Astrocyte (in vitro differentiated cells and primary cell): ENCODE results near the gene GFOD1. TPM values are rescaled to one million over a fixed set of nuclear protein-coding genes. Genes with fewer than 3 reads are reported as not detected.

ENCODE experiments used
- DNase-seq: peaks from one replicate; pipeline ENCODE4 v3.0.0-alpha.2; 2010; ENCODE audit warnings: low read depth
- FAIRE-seq: peaks from 2 replicates; lab custom pipeline; 2011; peaks lifted over from hg19 to GRCh38; lab: Jason Lieb, UNC
- H2AFZ ChIP-seq: 2 replicates; pipeline ENCODE4 v1.6.0; 2012; ENCODE audit warnings: low read depth, low read length, inconsistent platforms
- H3K27ac ChIP-seq: 2 replicates; pipeline ENCODE4 v1.5.1; 2011; ENCODE audit warnings: low read depth, low read length, inconsistent platforms
- H3K27me3 ChIP-seq: 2 replicates; pipeline ENCODE4 v1.6.0; 2011; ENCODE audit warnings: low read length, inconsistent platforms; ENCODE audit not compliant: insufficient read depth
- H3K36me3 ChIP-seq: 2 replicates; pipeline ENCODE4 v1.5.1; 2011; ENCODE audit warnings: low read length, inconsistent platforms; ENCODE audit not compliant: insufficient read depth
- H3K4me1 ChIP-seq: 2 replicates; pipeline ENCODE4 v1.5.1; 2011; ENCODE audit warnings: low read length, inconsistent platforms; ENCODE audit not compliant: insufficient read depth
- H3K4me2 ChIP-seq: 2 replicates; pipeline ENCODE4 v1.6.0; 2012; ENCODE audit warnings: low read length, inconsistent platforms
- H3K4me3 ChIP-seq: 2 replicates; pipeline ENCODE4 v1.5.1; 2011; ENCODE audit warnings: low read depth, mild to moderate bottlenecking, low read length, inconsistent platforms; ENCODE audit not compliant: insufficient read depth
- H3K79me2 ChIP-seq: 2 replicates; pipeline ENCODE4 v1.6.0; 2012; ENCODE audit warnings: mild to moderate bottlenecking, low read length, inconsistent platforms; ENCODE audit not compliant: insufficient read depth
- H3K9ac ChIP-seq: 2 replicates; pipeline ENCODE4 v1.6.0; 2012; ENCODE audit warnings: mild to moderate bottlenecking, low read length, inconsistent platforms
- H3K9me3 ChIP-seq: 2 replicates; pipeline ENCODE4 v1.5.1; 2012; ENCODE audit warnings: low read depth, mild to moderate bottlenecking, low read length, inconsistent platforms; ENCODE audit not compliant: insufficient read depth
- H4K20me1 ChIP-seq: 2 replicates; pipeline ENCODE4 v1.6.0; 2012; ENCODE audit warnings: low read length, inconsistent platforms; ENCODE audit not compliant: insufficient read depth
- H3K27ac Mint-ChIP-seq: one replicate; pipeline ENCODE4 v1.8.0; 2021; ENCODE audit warnings: mild to moderate bottlenecking, mixed read lengths; ENCODE audit not compliant: unreplicated experiment
- H3K27me3 Mint-ChIP-seq: one replicate; pipeline ENCODE4 v1.8.0; 2021; ENCODE audit warnings: low read depth, mixed read lengths; ENCODE audit not compliant: unreplicated experiment
- H3K36me3 Mint-ChIP-seq: one replicate; pipeline ENCODE4 v1.8.0; 2021; ENCODE audit warnings: low read depth, mixed read lengths; ENCODE audit not compliant: unreplicated experiment
- H3K4me1 Mint-ChIP-seq: one replicate; pipeline ENCODE4 v1.8.0; 2021; ENCODE audit warnings: low read depth, mixed read lengths; ENCODE audit not compliant: unreplicated experiment
- H3K4me3 Mint-ChIP-seq: one replicate; pipeline ENCODE4 v1.8.0; 2021; ENCODE audit warnings: mild to moderate bottlenecking, moderate library complexity, mixed read lengths; ENCODE audit not compliant: unreplicated experiment
- H3K9me3 Mint-ChIP-seq: one replicate; pipeline ENCODE4 v1.8.0; 2021; ENCODE audit warnings: mild to moderate bottlenecking, mixed read lengths; ENCODE audit not compliant: unreplicated experiment
- CTCF ChIP-seq: IDR thresholded peaks from 2 replicates; pipeline ENCODE4 v1.5.1; 2011; ENCODE audit warnings: low read depth, mild to moderate bottlenecking, inconsistent platforms, low read length, moderate library complexity; ENCODE audit not compliant: insufficient read depth
- EZH2 ChIP-seq: IDR thresholded peaks from 2 replicates; pipeline ENCODE4 v1.6.1; 2012; ENCODE audit warnings: mild to moderate bottlenecking, low read length, inconsistent platforms; ENCODE audit not compliant: insufficient read depth
- total RNA-seq: library from RNA; stranded (reverse); gene quantifications from 2 replicates; pipeline ENCODE4 v1.2.1, GENCODE V29; 2021

Gene GFOD1
- total RNA-seq, 1 donor from 2014 or later, result 10.8 TPM

GRCh38 chr6:13328875-13329183 lies 158.6 kb downstream of the GFOD1 start:
- H2AFZ ChIP-seq, result peak overlapping the region; percentile 92
- H3K4me1 ChIP-seq, result peaks cover 6% of the 10 kb centered on the region
- no peaks in the 10 kb centered on the region for H3K27me3 ChIP-seq
- Mint-ChIP-seq H3K36me3 (peaks cover 2% of the 10 kb centered on the region), H3K4me3 (peak overlapping the region; percentile 94), H3K4me1 (peaks cover 5% of the 10 kb centered on the region), H3K27ac (peak overlapping the region; percentile 90), H3K9me3 (no peaks in the 10 kb centered on the region), H3K27me3 (peaks cover 2% of the 10 kb centered on the region)
- peaks cover 18% of the 10 kb centered on the region for H3K79me2 ChIP-seq
- peak overlapping the region; percentile 93 for H3K9ac ChIP-seq
- H3K36me3 ChIP-seq, result peaks cover 12% of the 10 kb centered on the region
- H3K9me3 ChIP-seq, result no peaks in the 10 kb centered on the region
- no peak for FAIRE-seq
- no peak for TF ChIP-seq EZH2
- TF ChIP-seq CTCF, result no peak
- no peaks in the 10 kb centered on the region for H4K20me1 ChIP-seq
- H3K27ac ChIP-seq, result peak overlapping the region; percentile 87
- peak overlapping the region; percentile 97 for H3K4me2 ChIP-seq
- H3K4me3 ChIP-seq, result peak overlapping the region; percentile 92
- DNase-seq, result no peak

GRCh38 chr6:13328076-13328874 lies 159.1 kb downstream of the GFOD1 start, which contains the start of gene TBC1D7:
Gene TBC1D7 (minus strand): TSS chr6:13328537. CDS start chr6:13326898, 1,639 bp downstream.
- peaks cover 4% of the 10 kb centered on the region for H3K36me3 Mint-ChIP-seq

More at GRCh38 chr6:13328076-13328874, 159.1 kb downstream of the GFOD1 start, which contains the start of gene TBC1D7:
- Histone ChIP-seq H3K79me2 (peaks cover 18% of the 10 kb centered on the region), H4K20me1 (no peaks in the 10 kb centered on the region), H3K9me3 (no peaks in the 10 kb centered on the region), H3K27me3 (no peaks in the 10 kb centered on the region), H2AFZ (peak within 1 kb of the TSS; percentile 92), H3K9ac (peak within 1 kb of the TSS; percentile 93), H3K36me3 (peaks cover 17% of the 10 kb centered on the region), H3K4me3 (peak within 1 kb of the TSS; percentile 92), H3K4me2 (peak within 1 kb of the TSS; percentile 97), H3K27ac (peak within 1 kb of the TSS; percentile 87), H3K4me1 (peaks cover 6% of the 10 kb centered on the region)
- DNase-seq, result peak; percentile 78
- H3K4me3 Mint-ChIP-seq, result peak within 1 kb of the TSS; percentile 97
- H3K27ac Mint-ChIP-seq, result peak within 1 kb of the TSS; percentile 90
- H3K9me3 Mint-ChIP-seq, result no peaks in the 10 kb centered on the region
- no peak for FAIRE-seq
- H3K27me3 Mint-ChIP-seq, result peaks cover 2% of the 10 kb centered on the region
- TF ChIP-seq CTCF, result peak; percentile 19
- TF ChIP-seq EZH2, result no peak
- peaks cover 5% of the 10 kb centered on the region for H3K4me1 Mint-ChIP-seq
